ENCODE results near the gene HS6ST3.

- TF ChIP-seq PCBP1 (IDR thresholded peaks at IDR 0.05; ENCODE audit: low read depth, low read length, poor library complexity, severe bottlenecking) = no peak
- no peak for TF ChIP-seq DEAF1 (CRISPR knock-in tag; IDR thresholded peaks at IDR 0.05)
- TF ChIP-seq FOXA1 (IDR thresholded peaks at IDR 0.05; ENCODE audit: borderline replicate concordance) = no peak
- TF ChIP-seq ZNF76 (CRISPR knock-in tag; IDR thresholded peaks at IDR 0.05; ENCODE audit: borderline replicate concordance) = no peak
- no peak for TF ChIP-seq PHB2 (IDR thresholded peaks at IDR 0.05; ENCODE audit: low read depth)
- no peak for TF ChIP-seq ETV6 (IDR thresholded peaks at IDR 0.05; ENCODE audit: borderline replicate concordance in 1 of 2, low read depth in 2 of 2, low read length in 1 of 2)
- TF ChIP-seq ETV6 (CRISPR knock-in tag; IDR thresholded peaks at IDR 0.05; ENCODE audit: borderline replicate concordance) = no peak
- TF ChIP-seq PPARD (CRISPR knock-in tag; IDR thresholded peaks at IDR 0.05) = no peak
- no peak for TF ChIP-seq ZNF232 (CRISPR knock-in tag; IDR thresholded peaks at IDR 0.05)
Observed at GRCh38 chr13:96161141-96161540, 71.2 kb downstream of the HS6ST3 start.
